GM21825 (cell line): ENCODE measurements around the gene TBC1D7.
"Not testable (repeated sequence)": the region's sequence is repeated elsewhere in the genome, so short reads cannot be mapped to it uniquely, and the experiment has no call there.

ENCODE experiments used
- ATAC-seq: cut with Tn5 transposase; IDR thresholded peaks from one replicate; pipeline ENCODE4 v1.9.1; 2021; ENCODE audit warnings: mild to moderate bottlenecking, moderate library complexity; ENCODE audit not compliant: unreplicated experiment

The TBC1D7 gene

DNA sequence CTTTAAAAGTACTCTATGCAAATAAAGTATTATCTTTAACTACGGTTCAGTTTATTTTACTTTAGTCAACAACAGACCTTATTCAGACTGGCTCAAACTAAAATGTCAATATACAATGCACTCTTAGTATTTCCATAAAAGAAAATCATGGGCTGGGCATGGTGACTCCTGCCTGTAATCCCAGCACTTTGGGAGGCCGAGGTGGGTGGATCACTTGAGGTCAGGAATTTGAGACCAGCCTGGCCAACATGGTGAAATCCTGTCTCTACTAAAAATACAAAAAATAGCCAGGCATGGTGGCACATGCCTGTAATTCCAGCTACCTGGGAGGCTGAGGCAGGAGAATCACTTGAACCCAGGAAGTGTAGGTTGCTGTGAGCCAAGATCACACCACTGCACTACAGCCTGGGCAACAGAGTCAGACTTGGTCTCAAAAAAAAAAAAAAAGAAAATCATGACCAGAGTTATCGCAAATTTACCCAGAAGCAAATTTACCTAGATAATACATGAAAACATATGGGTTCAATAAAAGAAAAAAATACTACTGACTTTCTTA, 2.2 kb downstream of the TBC1D7 start:
- not testable (repeated sequence) for ATAC-seq

GRCh38 chr6:13319891-13320564, 8.3 kb downstream of the TBC1D7 start:
- no peak for ATAC-seq

GRCh38 chr6:13318821-13319220, 9.5 kb downstream of the TBC1D7 start:
- ATAC-seq: no peak

DNA sequence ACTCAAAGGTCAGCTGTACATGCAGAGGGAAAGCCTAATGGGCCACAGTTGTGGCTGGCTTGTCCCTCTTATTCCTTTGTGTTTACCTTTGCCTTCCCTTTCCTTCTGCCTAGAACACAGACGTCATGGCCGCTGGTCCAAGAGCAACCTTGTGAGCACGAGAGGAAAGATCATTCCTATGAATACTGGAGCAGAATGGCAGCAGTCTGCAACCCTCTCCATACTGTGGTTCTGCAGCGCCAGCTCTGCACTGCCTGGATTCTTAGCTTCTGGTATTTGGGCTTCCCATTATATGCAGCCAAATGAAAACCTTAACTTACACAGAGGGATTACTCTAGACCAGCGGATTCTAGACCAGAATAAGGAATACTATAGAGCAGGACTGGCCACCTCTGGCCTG, 12.4 kb downstream of the TBC1D7 start:
- no peak for ATAC-seq

DNA sequence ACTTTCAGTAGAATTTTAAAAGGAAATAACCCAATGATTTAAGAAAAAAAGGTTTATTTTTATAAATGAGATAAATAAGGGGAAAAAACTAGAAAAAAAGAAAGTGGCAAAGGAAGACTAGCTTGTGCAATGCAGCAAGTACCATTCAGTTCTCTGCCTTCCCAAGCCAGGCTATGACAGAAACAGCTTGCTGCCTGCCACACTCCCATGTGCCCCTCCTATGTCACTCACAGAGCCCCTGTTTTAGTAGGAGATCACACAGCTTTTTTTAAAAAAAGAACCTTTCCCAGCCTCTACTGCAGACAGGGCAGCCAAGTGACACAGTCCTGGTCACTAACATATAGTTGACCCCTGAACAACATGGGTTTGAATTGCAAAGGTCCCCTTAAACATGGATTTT, 13.5 kb downstream of the TBC1D7 start:
- no peak for ATAC-seq

DNA sequence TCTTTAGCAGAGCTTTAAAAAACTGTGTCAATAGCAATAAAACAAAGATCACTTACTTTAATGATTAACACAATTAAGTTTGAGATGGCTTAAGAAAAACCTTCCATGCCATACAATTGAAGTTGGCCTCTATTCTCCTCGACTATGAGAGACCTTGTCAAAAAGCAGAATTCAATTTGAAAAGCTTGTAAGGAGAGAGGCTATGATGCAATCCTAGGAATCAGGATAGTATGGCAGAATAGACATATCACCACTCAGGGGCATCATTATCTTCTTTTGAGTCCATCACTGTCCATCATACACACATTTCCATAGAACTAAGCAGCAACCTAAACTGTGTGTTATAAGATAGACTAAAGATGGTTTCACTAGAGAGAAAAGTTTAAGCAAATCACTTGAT, 17.2 kb downstream of the TBC1D7 start:
- no peak for ATAC-seq

- ATAC-seq: no peak
These were observed 20.0 kb downstream of the TBC1D7 start for GRCh38 chr6:13308332-13308731.

GRCh38 chr6:13307508-13307995, 20.8 kb downstream of the TBC1D7 start:
- no peak for ATAC-seq

- no peak for ATAC-seq
These were observed 22.5 kb downstream of the TBC1D7 start for GRCh38 chr6:13305791-13306190.

DNA sequence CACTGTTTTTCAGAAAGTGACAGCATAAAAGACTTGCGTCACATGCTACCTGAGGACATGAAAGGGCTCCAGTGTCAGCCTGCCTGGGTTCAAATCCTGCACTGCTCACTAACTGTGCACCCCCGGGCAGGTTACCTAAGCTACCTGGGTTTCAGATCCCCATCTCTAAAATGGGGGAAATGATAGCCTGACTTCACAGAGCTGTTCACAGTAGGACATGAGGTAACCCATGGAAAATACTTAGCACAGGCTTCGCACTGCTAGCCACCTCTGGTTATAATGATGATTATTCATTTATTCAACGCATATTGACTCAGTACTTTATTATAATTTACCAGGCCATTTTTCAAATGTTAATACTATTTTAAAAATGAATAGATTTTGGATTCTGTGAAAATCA, 23.0 kb downstream of the TBC1D7 start:
- no peak for ATAC-seq

DNA sequence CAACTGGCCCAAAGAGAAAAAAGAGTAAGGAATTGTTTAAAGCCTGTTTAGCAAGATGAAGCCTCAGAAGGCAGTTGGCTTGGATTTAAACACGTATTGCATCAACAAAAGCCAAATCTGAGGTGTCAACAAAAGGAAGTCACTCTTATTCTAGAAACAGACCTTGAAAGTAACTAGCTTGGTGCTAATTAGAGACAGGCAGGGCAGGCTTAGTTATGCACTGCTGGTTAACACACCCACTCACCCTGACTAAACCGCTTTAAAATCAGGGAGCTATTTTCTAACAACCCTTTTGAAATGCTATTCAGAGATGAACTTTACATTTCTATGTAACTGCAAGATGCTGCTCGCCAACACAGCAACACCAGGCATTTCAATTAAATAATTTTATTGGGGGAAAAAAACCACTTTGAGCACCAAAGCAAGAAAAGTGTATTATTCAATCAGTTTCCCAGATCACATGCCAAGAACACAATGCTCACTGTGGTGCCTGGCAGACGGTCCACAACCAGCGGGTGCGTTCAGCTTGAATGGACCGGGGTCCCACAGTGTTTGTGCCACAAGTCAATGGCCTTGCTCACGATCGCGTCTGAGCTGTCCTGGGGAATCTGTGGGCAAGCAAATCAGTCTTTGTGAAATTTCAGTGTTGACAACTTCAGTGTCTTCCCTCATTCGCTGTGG, 23.6 kb downstream of the TBC1D7 start:
- peak; percentile 31 for ATAC-seq

DNA sequence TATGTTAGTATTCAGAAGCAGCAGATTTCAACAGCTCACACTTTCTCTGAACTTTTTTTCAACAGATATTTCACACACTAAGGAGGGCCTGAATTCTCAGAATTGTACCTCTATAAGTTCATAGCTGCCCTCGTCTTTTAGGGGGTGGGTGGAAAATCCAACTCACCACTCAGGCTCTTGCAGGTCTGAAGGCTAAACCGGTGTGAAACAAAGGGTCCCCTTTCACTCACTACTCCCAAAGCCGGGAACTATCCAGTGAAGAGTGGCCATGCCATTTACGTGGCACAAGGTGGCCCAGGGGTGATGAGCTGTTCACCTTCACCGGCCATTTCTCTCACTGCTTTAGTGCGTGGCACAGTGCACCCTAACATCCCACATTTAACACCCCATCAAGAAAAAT, 24.2 kb downstream of the TBC1D7 start:
- no peak for ATAC-seq

GRCh38 chr6:13303668-13304017, 24.7 kb downstream of the TBC1D7 start:
- ATAC-seq: peak; percentile 47

- peak; percentile 69 for ATAC-seq
These were observed 25.3 kb downstream of the TBC1D7 start for GRCh38 chr6:13302751-13303667.

DNA sequence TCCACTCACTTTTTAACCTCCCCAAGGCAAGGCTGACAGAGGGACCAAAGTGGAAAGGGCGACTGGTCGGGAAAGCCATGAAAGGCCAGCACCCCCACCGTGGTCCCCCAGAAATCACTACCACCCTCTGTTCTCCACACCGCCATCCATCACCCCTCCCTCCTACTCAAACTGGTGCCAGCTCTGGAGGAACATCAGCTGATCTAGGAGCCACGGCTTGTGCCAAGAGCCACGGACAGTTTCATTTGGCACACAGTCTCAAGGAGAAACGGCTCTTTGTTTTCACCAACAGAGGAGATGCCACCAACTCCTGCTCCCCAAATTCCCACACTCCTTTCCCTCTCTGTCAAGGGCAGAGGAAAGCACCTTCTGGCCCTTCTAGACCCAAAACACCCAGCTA, 26.0 kb downstream of the TBC1D7 start:
- no peak for ATAC-seq

DNA sequence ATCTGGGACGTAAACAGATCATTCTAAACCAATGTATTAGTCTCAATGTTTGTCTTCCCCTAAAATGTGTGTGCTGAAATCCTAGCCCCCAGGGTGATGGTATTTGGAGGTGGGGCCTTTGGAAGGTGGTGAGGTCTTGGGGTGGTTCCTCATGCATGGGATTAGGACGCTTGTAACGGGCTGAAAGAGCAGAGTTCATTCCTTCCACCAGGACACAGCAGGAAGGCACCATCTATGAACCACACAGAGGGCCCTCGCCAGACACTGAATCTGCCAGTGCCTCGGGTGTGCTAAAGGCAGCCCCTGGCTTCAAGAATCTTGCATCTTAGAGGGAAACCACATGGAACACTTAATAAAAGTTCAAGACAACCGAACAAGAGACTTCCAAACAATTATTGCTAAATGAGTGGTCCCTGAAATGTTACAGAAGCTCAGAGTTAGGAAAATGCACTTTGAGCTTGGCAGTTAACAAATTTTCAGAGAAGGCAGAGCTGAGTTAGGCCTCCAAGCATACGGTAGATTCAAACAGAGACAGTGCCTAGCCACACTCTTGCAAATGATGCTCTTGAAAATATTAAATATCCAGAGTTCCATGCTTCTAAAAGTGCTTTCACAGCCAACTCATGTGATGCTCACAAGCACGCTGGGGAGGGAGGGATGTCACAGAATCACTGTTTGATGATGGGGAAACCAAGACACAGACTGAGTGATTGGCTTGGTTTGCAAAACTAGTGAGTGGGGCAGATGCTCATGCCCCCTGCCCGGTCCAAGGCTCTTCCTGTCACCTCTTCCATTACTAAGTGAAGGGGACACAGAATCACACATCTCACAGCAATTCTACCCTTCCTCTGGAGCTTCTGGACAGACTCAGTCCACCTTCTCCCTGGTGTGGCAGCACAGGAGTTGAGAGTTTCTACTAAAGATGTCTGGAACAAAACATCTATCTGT, 27.4 kb downstream of the TBC1D7 start:
- no peak for ATAC-seq

- ATAC-seq: no peak
These were observed 28.4 kb downstream of the TBC1D7 start for GRCh38 chr6:13299918-13300317.

- no peak for ATAC-seq
These were observed 28.9 kb downstream of the TBC1D7 start for GRCh38 chr6:13299403-13299821.

DNA sequence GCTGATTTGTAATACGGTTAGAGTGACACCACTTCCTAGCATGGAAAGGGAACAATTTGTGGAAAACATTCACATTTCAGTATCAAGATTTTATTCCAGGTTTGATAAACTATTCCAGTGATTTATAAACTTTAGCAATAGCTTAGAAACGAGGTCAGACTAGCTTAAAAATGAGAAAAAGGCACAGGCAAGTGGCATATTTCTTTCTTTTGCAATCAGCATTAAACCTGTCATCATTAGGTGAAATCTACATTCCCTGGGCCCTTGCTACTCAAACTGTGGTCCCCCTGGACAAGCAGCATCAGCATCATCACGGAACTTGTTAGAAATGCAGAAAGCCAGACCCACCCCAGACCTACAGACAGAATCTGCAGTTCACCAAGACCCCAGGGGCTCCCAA, 29.9 kb downstream of the TBC1D7 start:
- no peak for ATAC-seq

- ATAC-seq: no peak
These were observed 30.9 kb downstream of the TBC1D7 start for GRCh38 chr6:13297391-13297790.
